H9 (cell line): ENCODE results near the gene CCDC86. TPM values are rescaled to one million over a fixed set of nuclear protein-coding genes. Genes with fewer than 3 reads are reported as not detected.

Experiments
- DNase-seq: peaks from one replicate; pipeline ENCODE4 v3.0.0-alpha.2; 2017
- H2AFZ ChIP-seq: one replicate; pipeline ENCODE4 v1.6.1; 2013; ENCODE audit warnings: mild to moderate bottlenecking, low read length, control low read depth, moderate library complexity
- H2AK5ac ChIP-seq: 2 replicates; pipeline ENCODE4 v1.6.1; 2013; ENCODE audit warnings: low read length, control low read depth, mixed read lengths; ENCODE audit not compliant: insufficient read length
- H2BK120ac ChIP-seq: one replicate; pipeline ENCODE4 v1.6.1; 2013; ENCODE audit warnings: low read depth, mild to moderate bottlenecking, low read length, control low read depth, inconsistent platforms; ENCODE audit not compliant: poor library complexity, severe bottlenecking
- H2BK12ac ChIP-seq: 2 replicates; pipeline ENCODE4 v1.6.1; 2013; ENCODE audit warnings: low read length, control low read depth, mixed read lengths, low read depth; ENCODE audit not compliant: insufficient read length
- H2BK15ac ChIP-seq: 2 replicates; pipeline ENCODE4 v1.6.1; 2013; ENCODE audit warnings: low read depth, low read length, control low read depth
- H2BK20ac ChIP-seq: one replicate; pipeline ENCODE4 v1.6.1; 2013; ENCODE audit warnings: low read depth, mild to moderate bottlenecking, low read length, control low read depth, inconsistent platforms; ENCODE audit not compliant: poor library complexity, severe bottlenecking
- H2BK5ac ChIP-seq: 2 replicates; pipeline ENCODE4 v1.6.1; 2013; ENCODE audit warnings: low read length, control low read depth, mixed read lengths; ENCODE audit not compliant: insufficient read length
- H3K14ac ChIP-seq: 2 replicates; pipeline ENCODE4 v1.6.1; 2013; ENCODE audit warnings: low read length, control low read depth; ENCODE audit not compliant: insufficient read depth
- H3K18ac ChIP-seq: 2 replicates; pipeline ENCODE4 v1.6.1; 2013; ENCODE audit warnings: low read depth, mild to moderate bottlenecking, mixed read lengths, low read length, control low read depth; ENCODE audit not compliant: insufficient read length
- H3K23ac ChIP-seq: 2 replicates; pipeline ENCODE4 v1.6.1; 2013; ENCODE audit warnings: low read length, control low read depth, mixed read lengths, low read depth; ENCODE audit not compliant: insufficient read length
- H3K23me2 ChIP-seq: 2 replicates; pipeline ENCODE4 v1.6.1; 2013; ENCODE audit warnings: low read depth, mild to moderate bottlenecking, mixed read lengths, low read length, control low read depth; ENCODE audit not compliant: insufficient read length, poor library complexity, severe bottlenecking
- H3K27ac ChIP-seq: 2 replicates; pipeline ENCODE4 v1.5.1; 2013; ENCODE audit warnings: low read length, control low read depth, mixed read lengths, low read depth; ENCODE audit not compliant: insufficient read length
- H3K27me3 ChIP-seq: 2 replicates; pipeline ENCODE4 v1.6.1; 2013; ENCODE audit warnings: low read length, control low read depth, inconsistent platforms; ENCODE audit not compliant: insufficient read depth
- H3K4ac ChIP-seq: 2 replicates; pipeline ENCODE4 v1.6.1; 2013; ENCODE audit warnings: low read depth, mild to moderate bottlenecking, control low read depth, inconsistent platforms, low read length, moderate library complexity
- H3K4me1 ChIP-seq: 2 replicates; pipeline ENCODE4 v1.6.1; 2013; ENCODE audit warnings: low read length, control low read depth, inconsistent platforms; ENCODE audit not compliant: insufficient read depth
- H3K4me2 ChIP-seq: 2 replicates; pipeline ENCODE4 v1.6.1; 2013; ENCODE audit warnings: low read length, control low read depth, mixed read lengths; ENCODE audit not compliant: insufficient read length, insufficient read depth
- H3K56ac ChIP-seq: 2 replicates; pipeline ENCODE4 v1.6.1; 2013; ENCODE audit warnings: low read depth, mild to moderate bottlenecking, mixed read lengths, low read length, control low read depth; ENCODE audit not compliant: insufficient read length
- H3K79me1 ChIP-seq: 2 replicates; pipeline ENCODE4 v1.6.1; 2013; ENCODE audit warnings: low read depth, mild to moderate bottlenecking, moderate library complexity, low read length, control low read depth, inconsistent platforms; ENCODE audit not compliant: insufficient read depth, poor library complexity, severe bottlenecking
- H3K79me2 ChIP-seq: 2 replicates; pipeline ENCODE4 v1.6.1; 2013; ENCODE audit warnings: low read length, control low read depth, inconsistent platforms; ENCODE audit not compliant: insufficient read depth
- H3K9ac ChIP-seq: 2 replicates; pipeline ENCODE4 v1.6.1; 2013; ENCODE audit warnings: low read length, control low read depth, mixed read lengths; ENCODE audit not compliant: insufficient read length; ENCODE audit errors: extremely low read depth
- H3K9me3 ChIP-seq: one replicate; pipeline ENCODE4 v1.6.1; 2013; ENCODE audit warnings: low read depth, low read length, inconsistent platforms; ENCODE audit not compliant: control insufficient read depth
- H3T11ph ChIP-seq: one replicate; pipeline ENCODE4 v1.6.1; 2013; ENCODE audit warnings: mild to moderate bottlenecking, low read length, control low read depth, inconsistent platforms
- H4K20me1 ChIP-seq: one replicate; pipeline ENCODE4 v1.6.1; 2013; ENCODE audit not compliant: control insufficient read depth, insufficient read length, insufficient read depth
- H4K5ac ChIP-seq: 2 replicates; pipeline ENCODE4 v1.6.1; 2013; ENCODE audit warnings: low read depth, mild to moderate bottlenecking, mixed read lengths, low read length, control low read depth; ENCODE audit not compliant: insufficient read length
- H4K8ac ChIP-seq: replicated peaks from 2 replicates; pipeline ENCODE4 v1.6.1; 2013; ENCODE audit warnings: low read length, control low read depth, mixed read lengths, low read depth; ENCODE audit not compliant: insufficient read length
- H4K91ac ChIP-seq: 2 replicates; pipeline ENCODE4 v1.6.1; 2013; ENCODE audit warnings: low read depth, mild to moderate bottlenecking, moderate library complexity, mixed read lengths, low read length, control low read depth; ENCODE audit not compliant: insufficient read length
- H3K27ac Mint-ChIP-seq, 3 experiments: 2 replicates in 2 of 3; 3 replicates in 1 of 3; pipeline ENCODE4 v1.8.0; 2020 to 2021; ENCODE audit warnings: mixed read lengths in 3 of 3, mild to moderate bottlenecking in 1 of 3, moderate library complexity in 1 of 3
- H3K27me3 Mint-ChIP-seq: 2 replicates; pipeline ENCODE4 v1.8.0; 2021; ENCODE audit warnings: low read depth, mild to moderate bottlenecking, moderate library complexity, mixed read lengths
- H3K36me3 Mint-ChIP-seq, 3 experiments: 2 replicates in 2 of 3; 3 replicates in 1 of 3; pipeline ENCODE4 v1.8.0; 2020 to 2021; ENCODE audit warnings: low read depth in 3 of 3, mixed read lengths in 3 of 3; ENCODE audit not compliant: insufficient read depth in 1 of 3
- H3K4me1 Mint-ChIP-seq, 2 experiments: 2 replicates each; pipeline ENCODE4 v1.8.0; 2020; ENCODE audit warnings: mixed read lengths in 2 of 2
- H3K4me3 Mint-ChIP-seq, 2 experiments: 2 replicates in 1 of 2; 3 replicates in 1 of 2; pipeline ENCODE4 v1.8.0; 2020 to 2021; ENCODE audit warnings: mild to moderate bottlenecking in 2 of 2, mixed read lengths in 2 of 2, moderate library complexity in 1 of 2
- H3K9me3 Mint-ChIP-seq, 2 experiments: 2 replicates in 1 of 2; 3 replicates in 1 of 2; pipeline ENCODE4 v1.8.0; 2020; ENCODE audit warnings: mild to moderate bottlenecking in 2 of 2, mixed read lengths in 2 of 2, moderate library complexity in 1 of 2
- CTCF ChIP-seq: fragments of 200-600 bp; sonication (generic); conservative IDR thresholded peaks from 3 replicates; pipeline ENCODE4 v1.8.0; 2021; ENCODE audit warnings: antibody characterized with exemption, mild to moderate bottlenecking
- WGBS: extraction: QIAGEN DNeasy Blood & Tissue Kit; methylation state at CpG from one replicate; pipeline ENCODE4 v1.1.7; 2013; ENCODE audit warnings: missing lambda C conversion rate, low lambda C conversion rate, mixed read lengths; ENCODE audit not compliant: insufficient read length; ENCODE audit errors: extremely low coverage; 5-methylcytosine and 5-hydroxymethylcytosine counted together
- total RNA-seq: library from RNA; stranded (reverse); gene quantifications from 2 replicates; pipeline ENCODE4 v1.2.1, GENCODE V29; 2021

The CCDC86 gene
- total RNA-seq, 1 experiment from 2014 or later, result 82.3 TPM

- Mint-ChIP-seq H3K4me3 (no peak overlapping the region), H3K4me1 (peaks cover 9 to 10% of the 10 kb centered on the region in 2 experiments), H3K36me3 (no peaks in the 10 kb centered on the region), H3K27me3 (no peaks in the 10 kb centered on the region; the same call in 1 of the 2 replicates), H3K27ac (peak overlapping the region in 1 of 3 experiments; percentile 83; a peak in 2 of 7 replicates), H3K9me3 (peaks cover 0 to 2% of the 10 kb centered on the region in 2 experiments; a peak in 1 of 5 replicates)
- H2AFZ ChIP-seq, result no peak overlapping the region
- H3K27me3 ChIP-seq, result no peaks in the 10 kb centered on the region
- no CpG with 5 or more reads among the region's 7 CpGs for WGBS
- H4K8ac ChIP-seq, result no peak overlapping the region
- H2BK20ac ChIP-seq, result no peak overlapping the region
- no peaks in the 10 kb centered on the region for H4K20me1 ChIP-seq
- H3K79me1 ChIP-seq, result no peaks in the 10 kb centered on the region
- H3K4me1 ChIP-seq, result peaks cover 2% of the 10 kb centered on the region; the same call in 1 of the 2 replicates
- no peak overlapping the region for H3K56ac ChIP-seq
- H3K23ac ChIP-seq, result no peak overlapping the region
- H3K79me2 ChIP-seq, result no peaks in the 10 kb centered on the region
- H3K9me3 ChIP-seq, result no peaks in the 10 kb centered on the region
- no peak for TF ChIP-seq CTCF
- no peak overlapping the region for H3K4me2 ChIP-seq
- H3K4ac ChIP-seq, result no peak overlapping the region
- H2BK5ac ChIP-seq, result no peak overlapping the region
- no peak overlapping the region for H3K14ac ChIP-seq
- H3K18ac ChIP-seq, result no peak overlapping the region
- H3T11ph ChIP-seq, result no peak overlapping the region
- H3K27ac ChIP-seq, result no peak overlapping the region
- no peak overlapping the region for H2BK120ac ChIP-seq
- H4K5ac ChIP-seq, result no peak overlapping the region
- no peak for DNase-seq
- H2AK5ac ChIP-seq, result no peak overlapping the region
- no peak overlapping the region for H2BK15ac ChIP-seq
- H4K91ac ChIP-seq, result no peak overlapping the region
- H2BK12ac ChIP-seq, result no peak overlapping the region
- no peak overlapping the region for H3K9ac ChIP-seq
- H3K23me2 ChIP-seq, result no peaks in the 10 kb centered on the region
These were observed 27.5 kb downstream of the CCDC86 start for GRCh38 chr11:60869451-60869825.
